Endodermal cell (in vitro differentiated cells): ENCODE data around the gene MRTFB. TPM values are rescaled to one million over a fixed set of nuclear protein-coding genes. Genes with fewer than 3 reads are reported as not detected.

ENCODE experiments used
- DNase-seq: peaks from one replicate; pipeline ENCODE4 v3.0.0-alpha.2; 2017
- H3K27ac ChIP-seq: 2 replicates; pipeline ENCODE4 v1.5.1; 2013; ENCODE audit warnings: mild to moderate bottlenecking, low read depth, low read length, moderate library complexity
- H3K27me3 ChIP-seq: 2 replicates; pipeline ENCODE4 v1.6.1; 2013; ENCODE audit warnings: mild to moderate bottlenecking, low read length, moderate library complexity; ENCODE audit not compliant: insufficient read depth, control insufficient read depth, poor library complexity, severe bottlenecking
- H3K36me3 ChIP-seq: 2 replicates; pipeline ENCODE4 v1.7.0; 2013; ENCODE audit warnings: mild to moderate bottlenecking, low read length, moderate library complexity; ENCODE audit not compliant: control insufficient read depth, insufficient read depth
- H3K4me1 ChIP-seq: one replicate; pipeline ENCODE4 v1.7.0; 2013; ENCODE audit warnings: low read length; ENCODE audit not compliant: control insufficient read depth, insufficient read depth
- H3K4me3 ChIP-seq: 2 replicates; pipeline ENCODE4 v1.5.1; 2013; ENCODE audit warnings: mild to moderate bottlenecking, low read length, moderate library complexity
- H3K9ac ChIP-seq: 2 replicates; pipeline ENCODE4 v1.6.1; 2013; ENCODE audit warnings: mild to moderate bottlenecking, low read length, moderate library complexity; ENCODE audit not compliant: poor library complexity, severe bottlenecking; ENCODE audit errors: extremely low read depth
- H3K9me3 ChIP-seq: 2 replicates; pipeline ENCODE4 v1.6.1; 2013; ENCODE audit warnings: mild to moderate bottlenecking, low read length, moderate library complexity; ENCODE audit not compliant: control insufficient read depth
- H3K27ac Mint-ChIP-seq: 2 replicates; pipeline ENCODE4 v1.8.0; 2020; ENCODE audit warnings: mixed read lengths
- H3K27me3 Mint-ChIP-seq: 2 replicates; pipeline ENCODE4 v1.8.0; 2021; ENCODE audit warnings: mild to moderate bottlenecking, mixed read lengths; ENCODE audit not compliant: insufficient read depth
- H3K36me3 Mint-ChIP-seq: 2 replicates; pipeline ENCODE4 v1.8.0; 2020; ENCODE audit warnings: low read depth, mixed read lengths
- H3K4me1 Mint-ChIP-seq: 2 replicates; pipeline ENCODE4 v1.8.0; 2020; ENCODE audit warnings: mixed read lengths
- H3K4me3 Mint-ChIP-seq: 2 replicates; pipeline ENCODE4 v1.8.0; 2020; ENCODE audit warnings: mild to moderate bottlenecking, moderate library complexity, mixed read lengths
- H3K9me3 Mint-ChIP-seq: 2 replicates; pipeline ENCODE4 v1.8.0; 2020; ENCODE audit warnings: mild to moderate bottlenecking, mixed read lengths
- CTCF ChIP-seq: fragments of 200-600 bp; sonication (generic); conservative IDR thresholded peaks from 2 replicates; pipeline ENCODE4 v1.5.0; 2021; ENCODE audit warnings: antibody characterized with exemption, mild to moderate bottlenecking
- WGBS, 2 experiments: methylation state at CpG; one replicate each; pipeline versions ENCODE4 v1.1.5 to v1.1.7; 2013; ENCODE audit warnings: missing lambda C conversion rate in 2 of 2, mixed read lengths in 1 of 2; ENCODE audit not compliant: insufficient coverage in 1 of 2, insufficient read length in 1 of 2; 5-methylcytosine and 5-hydroxymethylcytosine counted together
- total RNA-seq, 2 donors: library from RNA; stranded (reverse); fragmentation: NEBNext Ultra II Directional in 1 of 2; extraction: Animal tissue kit (Norgen Biotek cat#: 25700) in 1 of 2; gene quantifications; 2 replicates in 1 of 2; 3 replicates in 1 of 2; pipeline ENCODE4 v1.2.1, GENCODE V29; 2021

Gene MRTFB
- total RNA-seq, 2 donors from 2014 or later, result 49.4 to 58.6 TPM

GRCh38 chr16:14238756-14239155 lies 167.6 kb downstream of the MRTFB start:
- 95 to 96% methylated on average over 4 to 5 of the region's 5 CpGs for WGBS, 2 experiments
- no peak for TF ChIP-seq CTCF
- Histone ChIP-seq H3K27me3 (no peaks in the 10 kb centered on the region), H3K4me1 (no peaks in the 10 kb centered on the region), H3K36me3 (peaks cover 88% of the 10 kb centered on the region), H3K9ac (no peak overlapping the region), H3K9me3 (no peaks in the 10 kb centered on the region), H3K27ac (no peak overlapping the region), H3K4me3 (no peak overlapping the region)
- no peak overlapping the region for H3K4me3 Mint-ChIP-seq
- H3K9me3 Mint-ChIP-seq, result no peaks in the 10 kb centered on the region
- no peaks in the 10 kb centered on the region for H3K4me1 Mint-ChIP-seq
- no peak overlapping the region for H3K27ac Mint-ChIP-seq
- DNase-seq, result no peak
- H3K36me3 Mint-ChIP-seq, result peaks cover 53% of the 10 kb centered on the region
- no peaks in the 10 kb centered on the region for H3K27me3 Mint-ChIP-seq

- no peaks in the 10 kb centered on the region for H3K9me3 Mint-ChIP-seq
Measured at GRCh38 chr16:14239791-14240190, 168.7 kb downstream of the MRTFB start.

GRCh38 chr16:14240219-14240843 lies 169.2 kb downstream of the MRTFB start:
- Histone ChIP-seq H3K4me3 (no peak overlapping the region), H3K9ac (no peak overlapping the region), H3K27ac (no peak overlapping the region), H3K9me3 (no peaks in the 10 kb centered on the region), H3K27me3 (no peaks in the 10 kb centered on the region), H3K4me1 (no peaks in the 10 kb centered on the region), H3K36me3 (peaks cover 90% of the 10 kb centered on the region)
- H3K4me3 Mint-ChIP-seq, result no peak overlapping the region
- H3K27ac Mint-ChIP-seq, result no peak overlapping the region
- DNase-seq, result no peak
- WGBS, 2 experiments, result 94 to 96% methylated on average over 5 to 10 of the region's 10 CpGs
- TF ChIP-seq CTCF, result no peak
- H3K4me1 Mint-ChIP-seq, result no peaks in the 10 kb centered on the region
- H3K27me3 Mint-ChIP-seq, result no peaks in the 10 kb centered on the region
- H3K9me3 Mint-ChIP-seq, result no peaks in the 10 kb centered on the region
- H3K36me3 Mint-ChIP-seq, result peaks cover 47% of the 10 kb centered on the region

More at GRCh38 chr16:14239791-14240190, 168.7 kb downstream of the MRTFB start:
- H3K36me3 ChIP-seq, result peaks cover 90% of the 10 kb centered on the region
- no peaks in the 10 kb centered on the region for H3K9me3 ChIP-seq
- H3K27me3 Mint-ChIP-seq, result no peaks in the 10 kb centered on the region
- H3K4me3 Mint-ChIP-seq, result no peak overlapping the region
- no peak for TF ChIP-seq CTCF
- H3K4me3 ChIP-seq, result no peak overlapping the region
- H3K36me3 Mint-ChIP-seq, result peaks cover 52% of the 10 kb centered on the region
- H3K27ac ChIP-seq, result no peak overlapping the region
- DNase-seq, result no peak
- no peak overlapping the region for H3K9ac ChIP-seq
- H3K4me1 Mint-ChIP-seq, result no peaks in the 10 kb centered on the region
- H3K4me1 ChIP-seq, result no peaks in the 10 kb centered on the region
- no peak overlapping the region for H3K27ac Mint-ChIP-seq
- 81 to 95% methylated on average over 5 to 6 of the region's 6 CpGs for WGBS, 2 experiments
- no peaks in the 10 kb centered on the region for H3K27me3 ChIP-seq
